H1 (cell line): ENCODE measurements around the gene SNRPD3. TPM values are rescaled to one million over a fixed set of nuclear protein-coding genes. Genes with fewer than 3 reads are reported as not detected.
A peak's percentile ranks its signal among the peaks of the same experiment; 100 is the strongest.

Experiments
- CTCF ChIA-PET: fragments of 300-600 bp; sonication (Branson Sonifier 250); formaldehyde crosslinking; loops from one replicate; lab custom pipeline; 2021; ENCODE audit not compliant: partially characterized antibody; lab: Charles Lee
- POLR2A ChIA-PET: fragments of 300-600 bp; sonication (Branson Sonifier 250); formaldehyde crosslinking; loops from one replicate; lab custom pipeline; 2021; ENCODE audit warnings: inconsistent platforms; ENCODE audit not compliant: partially characterized antibody; lab: Charles Lee
- DNase-seq, 2 experiments: peaks; one replicate each; pipeline versions ENCODE4 v3.0.0 to v3.0.0-alpha.2; 2010 to 2022; ENCODE audit warnings: low spot score in 2 of 2, low read depth in 1 of 2, mixed read lengths in 1 of 2
- FAIRE-seq: peaks from 2 replicates; lab custom pipeline; 2011; peaks lifted over from hg19 to GRCh38; lab: Jason Lieb, UNC
- H2AFZ ChIP-seq: 2 replicates; pipeline ENCODE4 v1.8.1; 2012; ENCODE audit warnings: low read length, inconsistent platforms
- H2AK5ac ChIP-seq: 2 replicates; pipeline ENCODE4 v1.6.1; 2013; ENCODE audit warnings: low read depth, low read length
- H2BK120ac ChIP-seq: replicated peaks from 2 replicates; pipeline ENCODE3; 2013; ENCODE audit warnings: low read depth, low read length, inconsistent platforms
- H2BK12ac ChIP-seq: 2 replicates; pipeline ENCODE4 v1.6.1; 2013; ENCODE audit warnings: low read depth, low read length
- H2BK15ac ChIP-seq: 2 replicates; pipeline ENCODE4 v1.6.1; 2013; ENCODE audit warnings: low read length
- H2BK20ac ChIP-seq: 2 replicates; pipeline ENCODE4 v1.6.1; 2013; ENCODE audit warnings: low read length
- H2BK5ac ChIP-seq: 2 replicates; pipeline ENCODE4 v1.6.1; 2013; ENCODE audit warnings: low read depth, low read length
- H3K14ac ChIP-seq: 2 replicates; pipeline ENCODE4 v1.6.1; 2013; ENCODE audit warnings: inconsistent platforms; ENCODE audit not compliant: insufficient read length
- H3K18ac ChIP-seq: 2 replicates; pipeline ENCODE4 v1.6.1; 2013; ENCODE audit warnings: low read length; ENCODE audit errors: extremely low read depth
- H3K23ac ChIP-seq: 2 replicates; pipeline ENCODE4 v1.6.1; 2013; ENCODE audit warnings: inconsistent platforms; ENCODE audit not compliant: insufficient read length
- H3K23me2 ChIP-seq: 2 replicates; pipeline ENCODE4 v1.6.1; 2013; ENCODE audit warnings: low read depth, low read length
- H3K27ac ChIP-seq: 2 replicates; pipeline ENCODE4 v1.6.1; 2011; ENCODE audit warnings: low read depth, low read length, inconsistent platforms
- H3K27me3 ChIP-seq, 4 experiments: replicated peaks in 1 of 4; 1 replicate in 1 of 4; 2 replicates in 3 of 4; pipeline versions ENCODE4 v1.6.1 to v1.8.1; 2011 to 2013; ENCODE audit warnings: low read length in 3 of 4, mild to moderate bottlenecking in 3 of 4, inconsistent platforms in 2 of 4, mixed read lengths in 2 of 4, moderate library complexity in 1 of 4; ENCODE audit not compliant: control insufficient read depth in 3 of 4, insufficient read depth in 3 of 4; ENCODE audit errors: extremely low read depth in 1 of 4
- H3K36me3 ChIP-seq, 4 experiments: 2 replicates each; pipeline versions ENCODE4 v1.6.1 to v1.8.1; 2011 to 2013; ENCODE audit warnings: mild to moderate bottlenecking in 4 of 4, low read length in 3 of 4, moderate library complexity in 2 of 4, control low read depth in 1 of 4, inconsistent platforms in 1 of 4; ENCODE audit not compliant: insufficient read depth in 4 of 4, control insufficient read depth in 2 of 4
- H3K4ac ChIP-seq: replicated peaks from 2 replicates; pipeline ENCODE3; 2013; ENCODE audit warnings: low read length, low read depth, mixed read lengths, inconsistent platforms; ENCODE audit not compliant: insufficient read length
- H3K4me1 ChIP-seq, 4 experiments: replicated peaks in 1 of 4; 1 replicate in 1 of 4; 2 replicates in 3 of 4; pipeline versions ENCODE4 v1.6.1 to v1.8.1; 2011 to 2013; ENCODE audit warnings: low read length in 3 of 4, inconsistent platforms in 2 of 4, mixed read lengths in 1 of 4; ENCODE audit not compliant: insufficient read depth in 4 of 4, control insufficient read depth in 3 of 4
- H3K4me2 ChIP-seq, 2 experiments: 2 replicates each; pipeline versions ENCODE4 v1.6.1 to v1.8.1; 2011 to 2013; ENCODE audit warnings: low read depth in 2 of 2, low read length in 2 of 2, control low read depth in 1 of 2, inconsistent platforms in 1 of 2, mild to moderate bottlenecking in 1 of 2; ENCODE audit not compliant: insufficient read depth in 1 of 2
- H3K4me3 ChIP-seq, 4 experiments: fragments of 200-600, 300-600 bp in 1 of 4; sonication (generic), shearing (Covaris generic), sonication (Bioruptor Twin) in 1 of 4; 2 replicates each; pipeline versions ENCODE4 v1.5.1 to v1.8.1; 2011 to 2016; ENCODE audit warnings: low read length in 4 of 4, low read depth in 3 of 4, control low read depth in 2 of 4, inconsistent platforms in 2 of 4, mild to moderate bottlenecking in 2 of 4, mixed read lengths in 1 of 4, moderate library complexity in 1 of 4; ENCODE audit not compliant: insufficient read depth in 2 of 4; ENCODE audit errors: extremely low read depth in 1 of 4
- H3K56ac ChIP-seq: replicated peaks from 2 replicates; pipeline ENCODE3; 2013; ENCODE audit warnings: low read depth, mild to moderate bottlenecking, mixed read lengths, low read length, inconsistent platforms; ENCODE audit not compliant: insufficient read length
- H3K79me1 ChIP-seq: 2 replicates; pipeline ENCODE4 v1.6.1; 2013; ENCODE audit warnings: low read depth, low read length, control low read depth
- H3K79me2 ChIP-seq, 2 experiments: 2 replicates each; pipeline versions ENCODE4 v1.6.1 to v1.8.1; 2012 to 2013; ENCODE audit warnings: low read length in 2 of 2, mild to moderate bottlenecking in 2 of 2, inconsistent platforms in 1 of 2; ENCODE audit not compliant: insufficient read depth in 2 of 2, control insufficient read depth in 1 of 2
- H3K9ac ChIP-seq, 4 experiments: replicated peaks in 1 of 4; 1 replicate in 1 of 4; 2 replicates in 3 of 4; pipeline versions ENCODE4 v1.6.1 to v1.8.1; 2011 to 2013; ENCODE audit warnings: low read depth in 3 of 4, low read length in 3 of 4, control low read depth in 2 of 4, mild to moderate bottlenecking in 2 of 4, moderate library complexity in 2 of 4, inconsistent platforms in 1 of 4; ENCODE audit errors: extremely low read depth in 1 of 4
- H3K9me3 ChIP-seq, 2 experiments: 2 replicates each; pipeline versions ENCODE4 v1.6.1 to v1.8.1; 2012 to 2013; ENCODE audit warnings: mild to moderate bottlenecking in 2 of 2, moderate library complexity in 2 of 2, control low read depth in 1 of 2, inconsistent platforms in 1 of 2, low read depth in 1 of 2, low read length in 1 of 2, mixed read lengths in 1 of 2; ENCODE audit not compliant: insufficient read depth in 2 of 2
- H4K20me1 ChIP-seq, 2 experiments: replicated peaks in 1 of 2; 2 replicates each; pipeline versions ENCODE3 to v1.8.1; 2011 to 2013; ENCODE audit warnings: inconsistent platforms in 2 of 2, low read length in 2 of 2, mild to moderate bottlenecking in 1 of 2; ENCODE audit not compliant: insufficient read depth in 2 of 2, control insufficient read depth in 1 of 2
- H4K5ac ChIP-seq: 2 replicates; pipeline ENCODE4 v1.6.1; 2013; ENCODE audit warnings: low read length, low read depth, mixed read lengths, inconsistent platforms; ENCODE audit not compliant: insufficient read length
- H4K8ac ChIP-seq: 2 replicates; pipeline ENCODE4 v1.8.0; 2013; ENCODE audit warnings: mild to moderate bottlenecking, moderate library complexity, low read length, inconsistent platforms; ENCODE audit not compliant: insufficient read depth; ENCODE audit errors: extremely low read depth
- H4K91ac ChIP-seq: replicated peaks from 2 replicates; pipeline ENCODE3; 2013; ENCODE audit warnings: low read length, mixed read lengths, inconsistent platforms; ENCODE audit not compliant: insufficient read length
- GABPA ChIP-seq: IDR thresholded peaks from 2 replicates; pipeline ENCODE4 v1.6.1; 2011; ENCODE audit warnings: mild to moderate bottlenecking, low read length, moderate library complexity, borderline replicate concordance; ENCODE audit not compliant: insufficient read depth
- HDAC2 ChIP-seq, 2 experiments: fragments of 300-600 bp in 1 of 2; sonication (generic) in 1 of 2; IDR thresholded peaks; 2 replicates each; pipeline ENCODE4 v1.6.1; 2011 to 2012; ENCODE audit warnings: low read depth in 2 of 2, low read length in 2 of 2, mild to moderate bottlenecking in 2 of 2, moderate library complexity in 2 of 2, borderline replicate concordance in 1 of 2, inconsistent platforms in 1 of 2
- NANOG ChIP-seq: IDR thresholded peaks from 2 replicates; pipeline ENCODE4 v1.6.1; 2011; ENCODE audit warnings: low read length, low read depth, mild to moderate bottlenecking, inconsistent platforms; ENCODE audit not compliant: insufficient read depth, poor library complexity, severe bottlenecking
- PHF8 ChIP-seq: fragments of 200-600 bp; sonication (generic); conservative IDR thresholded peaks from 2 replicates; pipeline ENCODE4 v1.7.1; 2012; ENCODE audit warnings: low read depth, mild to moderate bottlenecking, inconsistent platforms, low read length, moderate library complexity
- SP2 ChIP-seq: IDR thresholded peaks from 2 replicates; pipeline ENCODE4 v1.6.1; 2012; ENCODE audit warnings: mild to moderate bottlenecking, low read length, inconsistent platforms
- SP4 ChIP-seq: IDR thresholded peaks from 2 replicates; pipeline ENCODE4 v1.6.1; 2012; ENCODE audit warnings: low read length, inconsistent platforms
- TAF1 ChIP-seq: IDR thresholded peaks from 2 replicates; pipeline ENCODE4 v1.6.1; 2011; ENCODE audit warnings: mild to moderate bottlenecking, low read depth, low read length
- TCF12 ChIP-seq: IDR thresholded peaks from 2 replicates; pipeline ENCODE4 v1.6.1; 2011; ENCODE audit warnings: low read depth, mild to moderate bottlenecking, low read length
- WGBS, 2 experiments: shearing (Covaris generic) in 1 of 2; methylation state at CpG; one replicate each; pipeline versions ENCODE4 v1.1.6 to v1.1.7; 2013 to 2015; ENCODE audit warnings: low lambda C conversion rate in 2 of 2, mixed read lengths in 2 of 2, inconsistent platforms in 1 of 2, low coverage in 1 of 2, missing lambda C conversion rate in 1 of 2; ENCODE audit not compliant: insufficient replicate concordance in 2 of 2, insufficient coverage in 1 of 2, insufficient read length in 1 of 2; ENCODE audit errors: extremely low coverage in 1 of 2, missing lambda C conversion rate in 1 of 2; 5-methylcytosine and 5-hydroxymethylcytosine counted together
- polyA plus RNA-seq, 7 experiments: library from polyadenylated mRNA; depleted of rRNA in 3 of 7; stranded (reverse) in 5 of 7; unstranded in 2 of 7; fragments of >200 nt in 5 of 7; fragments of 200-250 nt in 2 of 7; gene quantifications; 1 replicate in 5 of 7; 2 replicates in 1 of 7; 4 replicates in 1 of 7; pipeline versions ENCODE4 v1.2.1 to v1.2.3, GENCODE V29; 2011 to 2013; ENCODE audit warnings: missing spikeins in 2 of 7, mixed read lengths in 2 of 7
- total RNA-seq: library from RNA; stranded (reverse); fragmentation: NEBNext Ultra II Directional; extraction: Animal tissue kit (Norgen Biotek cat#: 25700); gene quantifications from 2 replicates; pipeline ENCODE4 v1.2.1, GENCODE V29; 2021
- TF ChIP-seq, protein P1 (sequence below): IDR thresholded peaks from 2 replicates; pipeline ENCODE4 v1.6.1; 2011; ENCODE audit warnings: low read length, improper control_type of control experiment

SNRPD3 gene
- total and polyA plus RNA-seq, 2 of the 8 experiments (the other 6 are each of a cell fraction or from before 2014, with no cell fraction given): 200 to 455 TPM

DNA sequence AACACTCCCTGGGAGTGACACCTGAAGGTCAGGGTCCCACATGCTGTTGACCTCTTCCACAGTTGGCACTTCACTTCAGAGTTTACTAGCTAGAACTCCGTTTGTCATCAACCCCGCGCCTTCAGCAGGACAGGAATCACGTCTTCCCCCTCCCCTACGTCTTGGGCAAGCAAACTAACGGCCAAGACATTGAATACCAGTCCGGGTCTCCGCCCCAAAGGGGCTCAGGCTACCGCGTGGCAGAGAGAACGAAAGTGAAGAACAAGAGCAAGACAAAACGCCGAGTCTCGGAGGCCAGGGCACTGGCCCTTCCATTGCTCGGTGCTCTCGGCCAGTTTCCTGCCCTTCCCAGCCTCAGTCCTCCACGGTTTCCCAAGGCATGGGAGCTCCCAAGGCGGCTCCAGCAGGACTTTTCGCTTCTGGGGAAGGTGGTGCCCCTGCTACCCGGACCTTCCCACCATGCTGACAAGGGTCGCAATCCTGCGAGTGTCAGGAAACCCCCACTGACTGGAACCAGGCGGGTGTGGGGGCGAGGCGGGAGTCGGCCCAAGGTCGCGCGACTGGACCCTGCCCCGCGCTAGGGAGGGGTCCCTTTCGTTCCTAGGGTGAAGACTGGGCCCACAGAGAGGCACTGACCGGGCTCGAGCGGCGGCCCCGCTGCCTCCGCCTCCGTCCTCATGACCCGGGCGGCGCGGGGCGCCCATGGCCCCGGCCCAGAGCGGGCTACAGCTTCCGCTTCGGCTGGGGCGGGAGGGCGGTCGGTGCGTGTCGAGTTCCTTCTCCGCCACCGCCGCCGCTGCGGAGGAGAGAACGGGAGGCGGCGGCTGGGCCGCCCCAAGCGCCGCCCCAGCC, 1.3 kb upstream of the SNRPD3 start, which contains the start of gene GUCD1:
Gene GUCD1 (minus strand): TSS at position 826 of the 852 bp plus-strand sequence. CDS start 147 bp downstream, at position 679.
- no peaks in the 10 kb centered on the region; a peak in 1 of 7 replicates for H3K27me3 ChIP-seq
- H3K79me1 ChIP-seq: peaks cover 24% of the 10 kb centered on the region
- H3K4me2 ChIP-seq: peak within 1 kb of the TSS; percentile 86 to 90
- no peak within 1 kb of the TSS for H2BK20ac ChIP-seq
- H2BK12ac ChIP-seq: no peak within 1 kb of the TSS; the same call in 1 of the 2 replicates
- H2AK5ac ChIP-seq: peak within 1 kb of the TSS; percentile 33; the same call in 1 of the 2 replicates
- H3K4me3 ChIP-seq: peak within 1 kb of the TSS; percentile 96 to 100 (median 100)
- H3K18ac ChIP-seq: peak within 1 kb of the TSS; percentile 86
- peak within 1 kb of the TSS; percentile 95 for H3K27ac ChIP-seq
- H3K23me2 ChIP-seq: peaks cover 17% of the 10 kb centered on the region
- CTCF ChIA-PET: interaction anchor here (0.9 to 1.3 kb wide), 3 partner anchors 20 to 52 kb away, joined by 3 read pairs; no protein-coding TSS in a partner anchor
- peak within 1 kb of the TSS; percentile 90 for H4K5ac ChIP-seq
- H2BK120ac ChIP-seq: no peak within 1 kb of the TSS
- peak within 1 kb of the TSS; percentile 83 for H3K56ac ChIP-seq
- no peak within 1 kb of the TSS for H3K23ac ChIP-seq
- peak within 1 kb of the TSS; percentile 68 for H4K91ac ChIP-seq
- H3K4ac ChIP-seq: peak within 1 kb of the TSS; percentile 54
- H3K4me1 ChIP-seq: peaks cover 0 to 16% (median 3%) of the 10 kb centered on the region in 4 experiments; a peak in 6 of 7 replicates
- peaks cover 14 to 32% of the 10 kb centered on the region in 2 experiments for H4K20me1 ChIP-seq
- H3K36me3 ChIP-seq: peaks cover 9 to 23% (median 20%) of the 10 kb centered on the region in 4 experiments
- H2BK5ac ChIP-seq: peak within 1 kb of the TSS; percentile 96
- POLR2A ChIA-PET: interaction anchor here (0.6 to 5.4 kb wide), 17 partner anchors 9 to 401 kb away, joined by 3 to 91 read pairs (median 4); partner anchors contain the start of genes ADORA2A, LRRC75B and SPECC1L
- 3% methylated on average over 50 of the region's 64 CpGs; no CpG with 5 or more reads in 1 of the 2 experiments for WGBS, 2 experiments
- no peaks in the 10 kb centered on the region for H3K9me3 ChIP-seq
- H3K14ac ChIP-seq: no peak within 1 kb of the TSS
- FAIRE-seq (no peak), DNase-seq (no peak)
- H2AFZ ChIP-seq: peak within 1 kb of the TSS; percentile 34; the same call in 1 of the 2 replicates
- peak within 1 kb of the TSS; percentile 97; the same call in 1 of the 2 replicates for H4K8ac ChIP-seq
- peak within 1 kb of the TSS; percentile 93 to 97 (median 95) for H3K9ac ChIP-seq
- peaks cover 40 to 84% of the 10 kb centered on the region in 2 experiments for H3K79me2 ChIP-seq
- H2BK15ac ChIP-seq: peak within 1 kb of the TSS; percentile 25; the same call in 1 of the 2 replicates
- TF ChIP-seq, protein P1, sequence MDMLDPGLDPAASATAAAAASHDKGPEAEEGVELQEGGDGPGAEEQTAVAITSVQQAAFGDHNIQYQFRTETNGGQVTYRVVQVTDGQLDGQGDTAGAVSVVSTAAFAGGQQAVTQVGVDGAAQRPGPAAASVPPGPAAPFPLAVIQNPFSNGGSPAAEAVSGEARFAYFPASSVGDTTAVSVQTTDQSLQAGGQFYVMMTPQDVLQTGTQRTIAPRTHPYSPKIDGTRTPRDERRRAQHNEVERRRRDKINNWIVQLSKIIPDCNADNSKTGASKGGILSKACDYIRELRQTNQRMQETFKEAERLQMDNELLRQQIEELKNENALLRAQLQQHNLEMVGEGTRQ: no peak
- TF ChIP-seq GABPA (no peak), SP2 (no peak), PHF8 (peak; percentile 39), SP4 (0 out of 2 replicates have a peak, but pooled peaks have one; percentile 33), NANOG (no peak), TAF1 (peak; percentile 11; the same call in 1 of the 2 replicates), HDAC2 (IDR thresholded peaks at IDR 0.05; ENCODE audit: borderline replicate concordance in 1 of 2, low read depth in 2 of 2, low read length in 2 of 2) (peak in 1 of 2 experiments; percentile 34; a peak in 1 of 4 replicates), TCF12 (no peak)
